ENCODE results near the gene MORC1.
"Not testable (repeated sequence)": the region's sequence is repeated elsewhere in the genome, so short reads cannot be mapped to it uniquely, and the experiment has no call there.

MORC1 gene, protein sequence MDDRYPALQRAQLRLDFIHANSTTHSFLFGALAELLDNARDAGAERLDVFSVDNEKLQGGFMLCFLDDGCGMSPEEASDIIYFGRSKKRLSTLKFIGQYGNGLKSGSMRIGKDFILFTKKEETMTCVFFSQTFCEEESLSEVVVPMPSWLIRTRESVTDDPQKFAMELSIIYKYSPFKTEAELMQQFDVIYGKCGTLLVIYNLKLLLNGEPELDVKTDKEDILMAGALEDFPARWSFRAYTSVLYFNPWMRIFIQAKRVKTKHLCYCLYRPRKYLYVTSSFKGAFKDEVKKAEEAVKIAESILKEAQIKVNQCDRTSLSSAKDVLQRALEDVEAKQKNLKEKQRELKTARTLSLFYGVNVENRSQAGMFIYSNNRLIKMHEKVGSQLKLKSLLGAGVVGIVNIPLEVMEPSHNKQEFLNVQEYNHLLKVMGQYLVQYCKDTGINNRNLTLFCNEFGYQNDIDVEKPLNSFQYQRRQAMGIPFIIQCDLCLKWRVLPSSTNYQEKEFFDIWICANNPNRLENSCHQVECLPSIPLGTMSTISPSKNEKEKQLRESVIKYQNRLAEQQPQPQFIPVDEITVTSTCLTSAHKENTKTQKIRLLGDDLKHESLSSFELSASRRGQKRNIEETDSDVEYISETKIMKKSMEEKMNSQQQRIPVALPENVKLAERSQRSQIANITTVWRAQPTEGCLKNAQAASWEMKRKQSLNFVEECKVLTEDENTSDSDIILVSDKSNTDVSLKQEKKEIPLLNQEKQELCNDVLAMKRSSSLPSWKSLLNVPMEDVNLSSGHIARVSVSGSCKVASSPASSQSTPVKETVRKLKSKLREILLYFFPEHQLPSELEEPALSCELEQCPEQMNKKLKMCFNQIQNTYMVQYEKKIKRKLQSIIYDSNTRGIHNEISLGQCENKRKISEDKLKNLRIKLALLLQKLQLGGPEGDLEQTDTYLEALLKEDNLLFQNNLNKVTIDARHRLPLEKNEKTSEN

DNA sequence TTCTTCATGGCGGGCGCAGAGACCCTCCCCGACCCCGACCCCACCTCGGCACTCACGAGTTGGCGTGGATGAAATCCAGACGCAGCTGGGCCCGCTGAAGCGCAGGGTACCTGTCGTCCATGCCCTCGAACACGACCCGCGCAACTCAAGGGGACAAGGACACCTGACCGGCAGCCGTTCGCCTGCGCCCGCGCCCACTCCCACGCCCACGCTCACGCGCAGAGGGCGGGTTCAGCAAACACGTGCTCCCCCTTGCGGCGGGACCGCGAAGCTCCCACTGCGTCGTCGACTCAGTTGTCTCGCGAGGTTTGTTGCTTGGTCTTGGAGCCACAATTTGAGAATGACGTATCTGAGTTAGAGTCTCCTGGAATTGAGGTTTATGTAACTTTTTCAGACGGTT is at the start of gene MORC1:
Gene MORC1, minus strand, starts transcription at position 196 of the 400 bp plus-strand sequence. Its CDS starts 75 bp downstream, at position 121.
- DNase-seq, result no peak

- no peak for DNase-seq
These were observed 48.0 kb upstream of the MORC1 start for GRCh38 chr3:109165905-109166304.

DNA sequence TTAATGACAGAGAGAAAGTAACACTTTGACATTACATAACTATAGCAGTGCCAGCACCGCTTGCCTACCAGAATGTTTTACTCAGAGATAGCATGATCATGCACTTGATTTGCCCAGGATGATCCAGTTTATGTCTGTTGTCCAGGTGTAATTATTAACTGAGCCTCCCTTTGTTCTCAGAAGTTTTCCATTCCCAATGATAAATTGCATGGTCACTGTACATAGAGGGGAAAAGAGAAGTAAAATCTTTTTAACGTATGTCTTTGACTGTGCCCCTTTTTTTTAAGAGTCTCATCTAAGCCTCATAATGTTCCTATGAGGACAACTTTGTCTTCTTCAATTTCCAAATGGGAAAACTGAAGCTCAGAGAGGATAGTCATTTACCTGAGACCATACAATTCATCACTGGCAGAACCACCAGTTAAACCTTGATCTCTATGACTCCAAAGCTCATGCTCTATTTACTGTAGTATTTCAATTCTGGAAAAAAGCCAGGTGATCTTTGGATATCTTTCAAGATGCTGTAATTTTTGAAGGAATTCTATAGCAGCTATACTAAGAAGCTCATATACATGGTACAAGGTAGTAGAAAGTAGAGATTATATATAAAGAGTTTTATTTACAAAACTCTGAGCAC is 43.7 kb upstream of the MORC1 start:
- DNase-seq, result no peak

DNA sequence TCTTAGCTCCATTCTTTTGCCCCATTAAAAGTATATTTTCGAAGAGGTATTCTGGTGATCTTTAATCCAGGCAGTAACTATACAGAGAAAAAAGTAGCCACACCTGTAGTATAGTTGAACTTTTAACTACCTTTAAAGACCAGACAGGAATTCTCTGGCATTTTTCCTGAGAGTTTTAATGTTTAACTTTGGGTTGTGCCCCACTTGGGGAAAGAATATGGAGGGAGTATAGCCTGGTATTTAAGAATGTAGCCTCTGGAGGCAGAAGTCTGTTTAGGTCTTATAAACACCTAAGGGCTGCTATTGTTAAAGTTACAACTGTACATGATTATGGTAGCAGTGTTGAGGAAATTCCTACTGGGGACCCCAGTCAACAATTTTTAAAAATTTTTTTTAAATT is 37.9 kb upstream of the MORC1 start:
- no peak for DNase-seq

DNA sequence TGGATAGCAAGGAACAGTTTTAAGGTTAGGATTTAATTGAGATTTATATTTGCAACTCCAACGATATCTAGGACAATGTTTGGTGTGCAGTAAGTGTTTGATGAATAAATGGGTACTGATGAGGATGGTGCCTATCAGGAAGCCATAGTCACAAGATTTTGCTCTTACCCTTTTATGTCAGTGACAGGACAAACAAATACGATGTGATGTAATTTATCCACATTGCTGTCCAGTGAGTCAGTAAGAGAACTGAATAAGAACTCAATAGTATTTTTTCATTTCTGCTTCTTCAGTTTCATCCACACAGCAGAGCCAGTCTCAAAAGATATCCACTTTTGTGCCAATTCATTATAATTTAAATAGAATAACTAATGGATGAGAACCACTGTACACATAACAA is 37.0 kb upstream of the MORC1 start:
- no peak for DNase-seq

DNA sequence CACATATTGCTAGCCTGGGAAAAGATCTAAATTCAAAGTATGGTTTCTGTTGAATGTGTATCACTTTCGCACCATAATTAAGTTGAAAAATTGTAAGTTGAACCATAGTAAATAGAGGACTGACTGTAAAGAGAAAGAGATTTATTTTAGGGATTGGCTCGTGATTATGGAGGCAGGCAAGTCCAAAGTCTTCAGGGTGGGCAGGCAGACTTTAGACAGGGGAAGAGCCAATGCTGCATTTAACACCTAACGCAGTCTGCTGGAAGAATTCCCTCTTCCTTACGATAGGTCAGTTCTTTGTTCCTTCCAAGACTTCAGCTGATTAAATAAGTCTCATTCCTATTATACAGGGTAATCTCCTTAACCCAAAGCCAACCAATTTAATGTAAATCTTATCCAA is 34.4 kb upstream of the MORC1 start:
- no peak for DNase-seq

- no peak for DNase-seq
These were observed 31.1 kb upstream of the MORC1 start for GRCh38 chr3:109149078-109149477.

DNA sequence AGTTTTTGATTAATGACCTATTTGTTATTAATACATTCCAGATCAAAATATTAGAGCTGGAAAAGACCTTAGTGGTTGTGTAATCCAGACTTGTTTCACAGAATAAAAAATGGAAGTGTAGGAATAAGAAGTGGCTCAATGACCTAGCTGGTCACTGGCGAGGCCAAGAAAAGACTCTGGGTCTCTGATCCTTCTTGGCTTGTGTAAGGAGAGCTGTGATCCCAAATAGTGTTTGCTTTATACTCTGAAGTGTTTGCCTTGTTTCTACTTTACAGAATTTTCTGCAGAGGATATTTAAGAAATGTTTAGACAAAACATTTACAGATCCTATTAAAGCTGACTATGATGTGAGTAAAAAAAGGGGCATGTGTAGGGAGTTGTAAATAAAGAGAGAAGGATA is 25.7 kb upstream of the MORC1 start:
- no peak for DNase-seq

GRCh38 chr3:109140318-109140717 is 22.4 kb upstream of the MORC1 start:
- DNase-seq, result no peak

GRCh38 chr3:109137761-109138160 is 19.8 kb upstream of the MORC1 start:
- DNase-seq, result no peak

GRCh38 chr3:109136523-109136922 is 18.6 kb upstream of the MORC1 start, which contains the start of gene C3orf85:
Gene C3orf85 (plus strand): TSS chr3:109136719. CDS start chr3:109136848, 129 bp downstream.
- DNase-seq, result no peak

GRCh38 chr3:109133474-109133816 is 15.5 kb upstream of the MORC1 start:
- DNase-seq, result not testable (repeated sequence)

GRCh38 chr3:109132801-109133473 is 15.0 kb upstream of the MORC1 start:
- DNase-seq, result no peak

GRCh38 chr3:109131276-109131675 is 13.3 kb upstream of the MORC1 start:
- no peak for DNase-seq

DNA sequence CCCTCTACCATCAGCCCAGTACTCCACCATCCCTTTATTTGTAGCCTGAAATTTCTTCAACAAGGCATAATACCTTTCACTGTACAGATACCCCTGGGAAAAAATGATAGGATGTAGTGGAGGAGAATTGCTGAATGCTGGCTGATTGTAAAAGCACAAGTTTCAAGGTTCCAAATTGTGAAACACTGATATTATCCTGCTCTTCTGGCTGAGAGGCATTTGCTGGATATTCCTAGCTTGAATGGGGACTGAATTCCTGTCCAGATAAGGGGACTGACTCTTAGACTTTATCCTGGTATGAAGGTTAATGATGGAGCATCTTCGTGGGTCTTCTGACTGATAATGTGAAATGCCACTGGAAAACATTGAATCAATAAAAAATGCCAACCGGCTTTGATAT is 9.6 kb upstream of the MORC1 start:
- DNase-seq, result no peak

GRCh38 chr3:109125902-109126301 is 8.0 kb upstream of the MORC1 start:
- DNase-seq, result no peak

GRCh38 chr3:109122690-109123089 is 4.8 kb upstream of the MORC1 start:
- DNase-seq, result no peak

GRCh38 chr3:109118584-109118983 is 650 bp upstream of the MORC1 start:
- DNase-seq, result no peak

GRCh38 chr3:109116031-109116430 is 1.9 kb downstream of the MORC1 start:
- DNase-seq, result no peak

- no peak for DNase-seq
These were observed 2.5 kb downstream of the MORC1 start for GRCh38 chr3:109115451-109115850.

- DNase-seq, result no peak
These were observed 3.2 kb downstream of the MORC1 start for GRCh38 chr3:109114746-109115145.

GRCh38 chr3:109112946-109113760 is 4.8 kb downstream of the MORC1 start:
- no peak for DNase-seq

Measured in stimulated activated CD4-positive, alpha-beta T cell treated with anti-CD3 and anti-CD28 coated beads, Interleukin-15, amount 100 ng/mL, for 24 hours (primary cell).